GM19023 (cell line): Measurements from ENCODE around the gene CATSPERD.
"Not testable (repeated sequence)": the region's sequence is repeated elsewhere in the genome, so short reads cannot be mapped to it uniquely, and the experiment has no call there.

ENCODE experiments used
- ATAC-seq: cut with Tn5 transposase; IDR thresholded peaks from one replicate; pipeline ENCODE4 v1.9.1; 2021; ENCODE audit warnings: mild to moderate bottlenecking, moderate library complexity; ENCODE audit not compliant: unreplicated experiment

CATSPERD gene

GRCh38 chr19:5727453-5728050 is 7.1 kb downstream of the CATSPERD start:
- no peak for ATAC-seq

- not testable (repeated sequence) for ATAC-seq
These were observed 12.7 kb downstream of the CATSPERD start for GRCh38 chr19:5733172-5733571.

GRCh38 chr19:5738423-5738822 is 18.0 kb downstream of the CATSPERD start:
- ATAC-seq, result no peak

DNA sequence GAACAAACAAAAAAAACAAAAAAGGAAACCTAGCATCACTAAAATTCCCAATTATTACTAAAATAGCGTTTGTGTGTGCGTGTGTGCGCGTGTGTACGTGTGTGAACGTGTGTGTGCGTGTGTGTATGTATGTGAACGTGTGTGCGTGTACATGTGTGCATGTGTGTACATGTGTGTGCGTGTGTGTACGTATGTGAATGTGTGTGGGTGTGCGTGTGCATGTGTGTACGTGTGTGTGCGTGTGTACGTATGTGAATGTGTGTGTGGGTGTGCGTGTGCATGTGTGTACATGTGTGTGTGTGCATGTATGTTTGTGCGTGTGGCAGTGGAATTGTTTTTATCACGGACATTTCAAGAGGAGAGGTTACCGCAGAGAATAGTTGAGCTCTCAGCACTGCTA is 21.6 kb downstream of the CATSPERD start:
- ATAC-seq, result no peak

DNA sequence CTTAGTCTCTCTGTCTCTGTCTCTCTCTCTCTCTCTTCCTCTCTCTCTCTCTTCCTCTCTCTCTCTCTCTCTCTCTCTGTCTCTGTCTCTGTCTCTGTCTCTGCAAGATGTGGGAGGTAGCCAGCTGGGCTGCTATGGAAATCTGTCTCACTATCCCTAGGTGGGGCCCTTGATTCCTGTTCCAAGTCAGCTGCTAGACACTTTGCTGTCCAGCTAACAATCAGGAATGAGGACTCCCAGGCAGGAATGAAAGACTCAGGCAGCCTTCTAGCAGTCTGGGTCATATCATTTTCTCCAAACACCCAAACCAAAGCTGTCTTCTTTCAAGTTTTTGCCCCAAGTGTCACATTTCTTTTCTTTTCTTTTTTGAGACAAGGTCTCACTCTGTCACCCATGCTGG is 23.2 kb downstream of the CATSPERD start:
- no peak for ATAC-seq

- not testable (repeated sequence) for ATAC-seq
These were observed 24.6 kb downstream of the CATSPERD start for GRCh38 chr19:5744999-5745398.

GRCh38 chr19:5748920-5749319 is 28.5 kb downstream of the CATSPERD start:
- not testable (repeated sequence) for ATAC-seq

GRCh38 chr19:5749505-5749904 is 29.1 kb downstream of the CATSPERD start:
- no peak for ATAC-seq

GRCh38 chr19:5751709-5752108 is 31.3 kb downstream of the CATSPERD start:
- ATAC-seq, result no peak

- ATAC-seq, result no peak
These were observed 33.3 kb downstream of the CATSPERD start for GRCh38 chr19:5753743-5754142.

DNA sequence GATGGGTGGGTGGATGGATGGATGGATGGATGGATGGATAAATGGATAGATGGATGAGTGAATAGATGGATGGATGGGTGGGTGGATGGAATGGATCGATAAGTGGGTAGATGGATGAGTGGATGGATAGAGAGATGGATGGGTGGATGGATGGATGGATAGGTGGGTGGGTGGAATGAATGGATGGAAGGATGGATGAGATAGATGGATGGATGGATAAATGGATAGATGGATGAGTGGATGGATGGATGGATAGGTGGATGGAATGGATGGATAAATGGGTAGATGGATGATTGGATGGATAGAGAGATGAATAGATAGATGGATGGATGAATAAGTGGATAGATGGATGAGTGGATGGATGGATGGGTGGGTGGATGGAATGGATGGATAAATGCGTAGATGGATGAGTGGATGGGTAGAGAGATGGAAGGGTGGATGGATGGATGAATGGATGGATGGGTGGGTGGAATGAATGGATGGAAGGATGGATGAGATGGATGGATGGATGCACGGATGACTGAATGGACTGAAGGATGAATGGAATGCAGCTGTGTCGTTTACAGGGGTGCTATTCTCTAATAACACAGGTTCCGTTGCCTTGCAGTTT is 42.3 kb downstream of the CATSPERD start:
- ATAC-seq, result no peak

DNA sequence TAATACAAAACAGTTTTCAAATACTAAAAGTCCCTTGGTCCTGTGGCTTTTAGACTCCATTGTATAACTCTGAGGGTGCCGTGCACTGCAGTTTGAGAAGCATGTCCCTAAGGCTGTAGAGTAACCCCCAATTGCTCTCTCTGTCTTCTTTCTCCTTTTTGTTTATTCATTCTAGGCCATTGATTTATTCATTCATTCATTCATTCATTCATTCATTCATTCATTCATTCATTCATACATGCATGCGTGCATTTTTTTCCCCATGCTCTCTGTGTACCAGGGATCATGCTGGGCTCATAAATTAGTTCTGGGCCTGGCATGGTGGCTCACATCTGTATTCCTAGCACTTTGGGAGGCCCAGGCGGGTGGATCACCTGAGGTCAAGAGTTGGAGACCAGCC is 44.8 kb downstream of the CATSPERD start:
- ATAC-seq, result no peak

GRCh38 chr19:5767949-5768348 is 47.5 kb downstream of the CATSPERD start:
- no peak for ATAC-seq

- ATAC-seq, result no peak
These were observed 52.0 kb downstream of the CATSPERD start for GRCh38 chr19:5772416-5772815.

DNA sequence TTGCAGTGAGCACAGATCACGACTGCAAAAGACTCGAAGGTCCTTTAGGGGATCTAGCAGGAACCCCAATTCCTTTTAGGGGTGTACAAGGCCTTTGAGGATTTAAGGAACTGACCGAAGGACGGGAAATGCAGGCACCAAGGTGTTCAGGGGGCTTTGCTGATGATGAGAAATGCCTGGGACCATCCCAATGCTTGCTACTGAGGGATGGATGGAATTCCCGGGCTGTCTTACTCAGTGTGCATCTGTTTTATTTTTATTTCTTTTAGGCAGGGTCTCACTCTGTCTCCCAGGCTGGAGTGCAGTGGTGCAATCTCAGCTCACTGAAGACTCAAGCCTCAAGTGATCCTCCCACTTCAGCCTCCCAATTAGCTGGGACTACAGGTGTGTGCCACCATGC is 52.8 kb downstream of the CATSPERD start:
- no peak for ATAC-seq

DNA sequence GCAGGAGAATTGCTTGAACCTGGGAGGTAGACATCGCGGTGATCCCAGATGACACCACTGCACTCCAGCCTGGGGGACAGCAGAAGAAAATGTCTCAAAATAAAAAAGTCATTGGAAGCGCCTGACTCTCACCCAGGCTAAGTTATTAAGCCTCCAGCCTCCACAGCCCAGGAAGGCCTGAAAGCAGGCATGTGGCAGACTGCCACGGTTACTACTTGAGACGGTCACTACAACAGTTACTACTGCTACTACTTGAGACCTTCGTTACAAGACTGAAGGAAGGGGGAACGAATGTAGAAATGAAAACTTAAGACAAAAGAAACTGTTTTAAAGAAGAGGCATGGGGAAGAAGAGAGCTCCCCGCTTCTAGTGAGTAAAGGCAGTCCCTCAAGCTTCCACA is 54.5 kb downstream of the CATSPERD start:
- ATAC-seq, result no peak

DNA sequence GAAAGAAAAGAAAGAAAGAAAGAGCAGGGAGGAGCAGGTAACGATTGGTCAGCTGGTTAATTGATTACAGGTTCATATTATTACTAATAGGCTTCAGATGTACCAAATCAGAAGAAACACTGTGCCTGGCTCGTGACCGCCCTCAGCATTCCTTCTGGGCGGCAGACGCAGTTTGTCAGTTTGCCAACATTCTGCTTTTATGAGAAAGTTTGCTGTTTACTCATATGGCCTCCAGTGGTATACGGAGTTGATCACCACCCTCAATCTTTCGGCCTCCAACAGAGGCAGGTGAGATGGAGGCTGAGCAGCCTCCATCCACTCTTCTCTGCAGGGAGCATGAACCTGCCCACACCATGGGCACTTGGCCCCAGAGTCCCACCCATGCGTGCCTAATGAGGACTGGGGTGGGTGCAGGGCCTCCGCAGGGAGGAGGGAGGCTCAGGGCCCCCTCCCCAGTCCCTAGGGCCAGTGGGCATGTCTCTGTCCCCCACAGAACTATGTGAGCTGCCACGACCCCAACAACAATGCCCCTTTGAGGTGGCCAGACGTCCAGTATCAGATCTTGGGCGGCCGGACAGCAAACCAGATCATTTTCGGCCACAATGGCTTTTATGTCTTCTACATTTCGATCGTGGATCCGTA is 55.4 kb downstream of the CATSPERD start:
- no peak for ATAC-seq

DNA sequence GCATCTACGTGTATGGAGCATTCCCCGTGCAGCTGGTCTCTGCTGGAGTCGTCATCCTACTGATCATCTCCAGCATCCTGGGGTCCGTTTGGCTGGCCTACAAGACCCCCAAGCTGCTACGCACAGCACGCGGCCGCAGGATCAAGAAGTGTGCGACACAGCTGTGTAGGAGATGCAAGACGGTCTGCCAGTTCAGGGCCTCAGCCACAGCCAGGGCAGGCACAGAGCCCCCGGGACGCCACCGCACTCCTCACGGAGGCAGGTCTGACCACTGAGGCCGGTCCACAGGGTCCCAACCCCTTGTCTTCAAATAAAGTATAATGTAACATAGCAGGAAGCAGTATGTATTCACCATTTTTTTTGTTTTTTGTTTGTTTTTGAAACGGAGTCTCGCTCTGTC is 58.0 kb downstream of the CATSPERD start:
- no peak for ATAC-seq

DNA sequence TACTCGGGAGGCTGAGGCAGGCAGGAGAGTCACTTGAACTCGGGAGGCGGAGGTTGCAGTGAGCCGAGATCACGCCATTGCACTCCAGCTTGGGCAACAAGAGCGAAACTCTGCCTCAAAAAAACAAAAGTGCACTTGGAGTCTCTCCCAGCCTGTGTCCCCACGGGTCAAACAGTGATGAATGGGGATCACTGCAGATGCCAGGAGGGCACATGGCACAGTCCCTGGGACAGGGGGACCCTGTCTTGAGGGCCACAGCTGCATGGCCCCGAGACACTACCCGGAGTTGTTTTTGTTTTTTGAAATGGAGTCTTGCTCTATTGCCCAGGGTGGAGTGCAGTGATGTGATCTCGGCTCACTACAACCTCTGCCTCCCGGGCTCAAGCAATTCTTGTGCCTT is 60.5 kb downstream of the CATSPERD start:
- ATAC-seq, result not testable (repeated sequence)

DNA sequence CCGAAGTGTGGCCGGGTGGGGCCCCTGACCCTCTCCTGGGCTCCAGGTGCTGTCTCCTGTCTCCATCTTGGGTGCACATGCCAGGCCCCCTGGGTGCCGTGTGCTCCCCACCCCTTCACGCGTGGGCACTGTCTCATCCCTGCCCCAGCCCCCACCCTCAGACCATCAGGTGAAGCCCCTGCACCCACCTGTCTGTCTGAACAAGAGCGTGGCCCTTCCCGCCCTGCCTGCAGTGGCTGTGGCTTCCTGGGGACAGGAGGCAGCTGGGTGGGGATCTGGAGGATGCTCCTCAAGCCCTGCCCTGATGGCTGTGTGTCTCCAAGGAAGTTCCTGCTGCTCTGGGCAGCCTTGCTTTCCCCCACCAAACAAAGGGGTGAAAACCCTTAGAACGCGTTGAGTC is 61.9 kb downstream of the CATSPERD start:
- no peak for ATAC-seq

- ATAC-seq, result no peak
These were observed 62.8 kb downstream of the CATSPERD start for GRCh38 chr19:5782945-5783919.
